HFFc6 (cell line): ENCODE results near the gene IYD. TPM values are rescaled to one million over a fixed set of nuclear protein-coding genes. Genes with fewer than 3 reads are reported as not detected.

Source experiments
- DNase-seq: peaks from one replicate; pipeline ENCODE4 v3.0.0-alpha.2; 2018
- H3K27ac Mint-ChIP-seq: 2 replicates; pipeline ENCODE4 v1.8.0; 2020; ENCODE audit warnings: mild to moderate bottlenecking, mixed read lengths
- H3K27me3 Mint-ChIP-seq: 2 replicates; pipeline ENCODE4 v1.8.0; 2021; ENCODE audit warnings: mild to moderate bottlenecking, moderate library complexity, mixed read lengths; ENCODE audit not compliant: insufficient read depth
- H3K36me3 Mint-ChIP-seq: 2 replicates; pipeline ENCODE4 v1.8.0; 2021; ENCODE audit warnings: low read depth, mixed read lengths
- H3K4me1 Mint-ChIP-seq: 2 replicates; pipeline ENCODE4 v1.8.0; 2020; ENCODE audit warnings: low read depth, mixed read lengths
- H3K4me3 Mint-ChIP-seq: 2 replicates; pipeline ENCODE4 v1.8.0; 2020; ENCODE audit warnings: mild to moderate bottlenecking, moderate library complexity, mixed read lengths
- H3K9me3 Mint-ChIP-seq: 2 replicates; pipeline ENCODE4 v1.8.0; 2020; ENCODE audit warnings: mild to moderate bottlenecking, mixed read lengths
- total RNA-seq, 6 experiments: library from RNA; stranded (reverse); fragmentation: NEBNext Ultra II Directional; extraction: Animal tissue kit (Norgen Biotek cat#: 25700); gene quantifications; 2 replicates in 1 of 6; 3 replicates in 5 of 6; pipeline ENCODE4 v1.2.3, GENCODE V29; 2021
- TF ChIP-seq, protein P1 (sequence below): fragments of 200-600 bp; sonication (generic); IDR thresholded peaks from 2 replicates; pipeline ENCODE4 v1.5.0; 2021; ENCODE audit warnings: antibody characterized with exemption, mild to moderate bottlenecking

The IYD gene
- total RNA-seq, 6 experiments from 2014 or later, result not detected

DNA sequence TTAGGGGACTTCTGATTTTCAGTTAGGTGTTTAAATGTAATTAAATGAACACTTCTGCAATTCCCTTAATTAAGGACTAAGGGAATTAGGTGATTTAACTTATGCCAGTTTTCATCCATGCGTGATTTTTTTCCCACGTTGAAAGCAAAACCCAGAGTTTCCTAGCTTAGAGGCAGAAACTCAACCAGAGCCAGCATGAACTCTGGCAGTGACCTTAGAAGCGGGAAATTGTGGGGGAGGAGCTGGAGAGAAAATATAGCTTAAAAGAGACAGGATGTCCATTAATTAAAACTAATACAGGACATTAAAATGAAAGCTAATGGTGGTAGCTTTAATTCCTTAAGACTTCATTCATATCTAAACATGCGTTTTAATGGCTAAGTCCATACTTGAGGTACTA, 41.6 kb downstream of the IYD start:
- TF ChIP-seq, protein P1, sequence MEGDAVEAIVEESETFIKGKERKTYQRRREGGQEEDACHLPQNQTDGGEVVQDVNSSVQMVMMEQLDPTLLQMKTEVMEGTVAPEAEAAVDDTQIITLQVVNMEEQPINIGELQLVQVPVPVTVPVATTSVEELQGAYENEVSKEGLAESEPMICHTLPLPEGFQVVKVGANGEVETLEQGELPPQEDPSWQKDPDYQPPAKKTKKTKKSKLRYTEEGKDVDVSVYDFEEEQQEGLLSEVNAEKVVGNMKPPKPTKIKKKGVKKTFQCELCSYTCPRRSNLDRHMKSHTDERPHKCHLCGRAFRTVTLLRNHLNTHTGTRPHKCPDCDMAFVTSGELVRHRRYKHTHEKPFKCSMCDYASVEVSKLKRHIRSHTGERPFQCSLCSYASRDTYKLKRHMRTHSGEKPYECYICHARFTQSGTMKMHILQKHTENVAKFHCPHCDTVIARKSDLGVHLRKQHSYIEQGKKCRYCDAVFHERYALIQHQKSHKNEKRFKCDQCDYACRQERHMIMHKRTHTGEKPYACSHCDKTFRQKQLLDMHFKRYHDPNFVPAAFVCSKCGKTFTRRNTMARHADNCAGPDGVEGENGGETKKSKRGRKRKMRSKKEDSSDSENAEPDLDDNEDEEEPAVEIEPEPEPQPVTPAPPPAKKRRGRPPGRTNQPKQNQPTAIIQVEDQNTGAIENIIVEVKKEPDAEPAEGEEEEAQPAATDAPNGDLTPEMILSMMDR, result no peak
- Mint-ChIP-seq H3K4me3 (no peak overlapping the region), H3K36me3 (no peaks in the 10 kb centered on the region), H3K27me3 (peaks cover 26% of the 10 kb centered on the region; the same call in 1 of the 2 replicates), H3K4me1 (peaks cover 8% of the 10 kb centered on the region; the same call in 1 of the 2 replicates), H3K9me3 (no peaks in the 10 kb centered on the region), H3K27ac (no peak overlapping the region)
- DNase-seq, result no peak

DNA sequence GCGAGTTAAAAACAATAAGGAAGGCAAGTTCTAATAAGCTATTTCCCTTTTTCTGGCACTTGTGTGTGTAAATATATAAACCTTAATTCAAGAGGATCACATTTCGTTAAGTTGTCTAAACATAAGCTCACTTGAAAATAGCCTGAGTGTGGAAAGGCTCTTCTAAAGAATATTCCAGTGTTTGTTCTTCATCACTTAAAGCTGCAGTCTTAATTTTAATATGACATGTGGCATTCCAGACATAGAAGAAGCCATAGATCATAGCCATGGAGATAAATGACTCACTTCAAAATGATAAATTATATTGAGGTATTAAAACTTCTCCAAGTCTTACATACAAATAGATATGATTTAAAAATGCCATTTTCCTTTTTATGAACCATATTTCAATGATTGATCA, 42.1 kb downstream of the IYD start:
- Mint-ChIP-seq H3K36me3 (no peaks in the 10 kb centered on the region), H3K4me1 (peaks cover 8% of the 10 kb centered on the region; the same call in 1 of the 2 replicates), H3K9me3 (no peaks in the 10 kb centered on the region), H3K4me3 (no peak overlapping the region), H3K27me3 (peaks cover 24% of the 10 kb centered on the region; the same call in 1 of the 2 replicates), H3K27ac (no peak overlapping the region)
- no peak for DNase-seq
- TF ChIP-seq, protein P1, result no peak

DNA sequence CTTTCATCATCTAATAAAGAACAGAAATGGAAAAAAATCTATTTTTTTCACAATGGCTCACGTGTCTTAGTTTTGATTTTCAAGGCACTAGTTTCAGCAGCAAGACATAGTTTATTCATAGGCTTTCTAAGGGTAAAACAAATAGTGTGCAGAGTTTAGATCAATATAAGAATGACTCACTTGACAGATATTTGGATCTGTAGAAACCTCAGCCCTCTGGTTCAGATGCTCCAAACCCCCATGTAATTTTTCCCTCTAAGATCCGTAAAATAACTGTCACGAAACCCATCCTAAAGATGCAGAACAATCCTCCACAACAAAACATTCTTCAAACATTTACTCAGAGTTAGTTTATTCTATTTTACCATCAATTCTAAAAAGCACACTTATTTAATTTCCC, 43.4 kb downstream of the IYD start:
- TF ChIP-seq, protein P1, result no peak
- Mint-ChIP-seq H3K27ac (no peak overlapping the region), H3K4me1 (peaks cover 8% of the 10 kb centered on the region; the same call in 1 of the 2 replicates), H3K27me3 (peaks cover 21% of the 10 kb centered on the region), H3K4me3 (no peak overlapping the region), H3K36me3 (no peaks in the 10 kb centered on the region), H3K9me3 (no peaks in the 10 kb centered on the region)
- DNase-seq, result no peak

DNA sequence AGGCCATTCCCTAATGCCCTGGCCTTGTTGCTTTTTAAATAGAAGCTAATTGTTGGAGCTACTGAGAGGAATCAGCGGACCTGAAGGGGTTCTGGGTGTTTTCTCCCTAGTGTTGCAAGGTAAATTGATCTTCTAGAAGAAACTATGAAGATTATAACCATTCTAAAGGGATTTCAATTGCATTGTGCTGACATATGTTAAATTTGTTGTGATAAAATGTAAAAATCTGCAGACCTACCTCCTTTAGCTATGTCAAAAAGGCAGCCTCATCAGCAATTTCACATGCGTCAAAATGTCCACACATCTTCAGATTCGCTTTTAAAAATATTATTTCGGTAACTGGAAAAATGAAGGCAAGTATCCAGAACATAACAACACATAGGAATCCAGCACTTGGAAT, 44.4 kb downstream of the IYD start:
- TF ChIP-seq, protein P1, result no peak
- no peaks in the 10 kb centered on the region for H3K36me3 Mint-ChIP-seq

DNA sequence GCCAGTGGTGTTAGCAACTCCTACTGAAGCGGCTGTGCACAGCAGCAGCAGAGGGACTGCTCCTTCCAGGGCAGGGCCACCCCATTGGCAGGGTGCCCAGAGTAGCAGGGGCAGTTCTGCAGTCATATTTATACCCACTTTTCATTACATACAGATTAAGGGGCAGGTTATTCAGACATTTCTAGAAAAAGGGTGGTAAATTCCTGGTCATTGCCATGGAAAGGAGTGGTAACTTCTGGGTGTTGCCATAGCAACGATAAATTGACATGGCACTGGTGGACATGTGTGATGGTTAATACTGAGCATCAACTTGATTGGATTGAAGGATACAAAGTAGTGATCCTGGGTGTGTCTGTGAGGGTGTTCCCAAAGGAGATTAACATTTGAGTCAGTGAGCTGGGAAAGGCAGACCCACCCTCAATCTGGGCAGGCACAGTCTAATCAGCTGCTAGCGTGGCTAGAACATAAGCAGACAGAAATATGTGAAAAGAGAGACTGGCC, 45.0 kb downstream of the IYD start:
- no peaks in the 10 kb centered on the region for H3K36me3 Mint-ChIP-seq
- no peak overlapping the region for H3K27ac Mint-ChIP-seq
- H3K9me3 Mint-ChIP-seq, result no peaks in the 10 kb centered on the region
- peaks cover 19% of the 10 kb centered on the region for H3K4me1 Mint-ChIP-seq
- H3K27me3 Mint-ChIP-seq, result peaks cover 9% of the 10 kb centered on the region
- TF ChIP-seq, protein P1, result no peak
- no peak for DNase-seq
- H3K4me3 Mint-ChIP-seq, result no peak overlapping the region

More for the DNA sequence above, 44.4 kb downstream of the IYD start:
- H3K27me3 Mint-ChIP-seq, result peaks cover 14% of the 10 kb centered on the region
- H3K4me1 Mint-ChIP-seq, result peaks cover 13% of the 10 kb centered on the region
- no peak for DNase-seq
- no peaks in the 10 kb centered on the region for H3K9me3 Mint-ChIP-seq
- H3K4me3 Mint-ChIP-seq, result no peak overlapping the region
- no peak overlapping the region for H3K27ac Mint-ChIP-seq
